Measurements from ENCODE around the gene STMP1.

DNA sequence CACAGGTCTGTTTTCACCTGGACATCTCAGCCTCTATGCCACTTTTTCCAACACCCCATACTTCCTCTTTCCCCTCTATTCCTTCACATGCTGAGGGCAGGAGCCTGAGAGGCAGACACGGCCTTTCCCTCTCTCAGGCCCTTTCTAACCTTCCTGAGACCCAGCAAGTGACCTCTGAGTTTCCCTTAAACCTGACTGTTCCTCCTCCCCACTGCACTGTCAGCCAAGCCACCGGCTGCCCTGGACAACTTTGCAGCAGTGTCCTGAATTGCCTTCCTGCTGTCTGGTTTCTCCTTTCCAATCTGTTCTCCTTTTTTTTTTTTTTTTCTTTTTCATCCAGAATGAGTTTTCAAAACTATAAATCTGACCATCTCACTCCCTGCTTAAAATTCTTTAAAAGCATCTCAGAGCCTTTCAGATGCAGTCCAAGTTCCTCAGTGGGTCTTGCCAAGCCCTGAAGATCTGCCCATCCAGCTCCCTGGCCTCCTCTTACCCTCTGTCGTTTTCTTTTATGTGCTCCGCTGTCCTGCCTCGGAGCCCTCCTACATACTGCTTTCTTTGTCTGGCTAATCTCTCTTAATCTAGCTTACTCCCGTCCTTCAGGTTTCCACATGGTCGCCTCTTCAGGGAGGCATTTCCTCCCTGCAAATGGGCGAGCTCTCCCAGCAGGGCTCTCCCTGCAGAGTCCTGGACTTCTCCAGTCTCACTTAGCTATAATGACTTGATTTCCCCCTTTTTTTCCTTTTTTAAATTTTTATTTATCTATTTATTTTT, 35.1 kb downstream of the STMP1 start:
- TF ChIP-seq CTCF (optimal IDR thresholded peaks at IDR 0.05 in 1 of 3, IDR thresholded peaks at IDR 0.05 in 1 of 3, conservative IDR thresholded peaks at IDR 0.05 in 1 of 3; ENCODE audit: extremely low read depth in 1 of 3, insufficient read depth in 2 of 3, low read length in 3 of 3) (no peak), EZH2 (IDR thresholded peaks at IDR 0.05; ENCODE audit: low read length) (no peak)

Measured in keratinocyte (primary cell).